ENCODE results near the gene ATP1A4. TPM values are rescaled to one million over a fixed set of nuclear protein-coding genes. Genes with fewer than 3 reads are reported as not detected.

Gene ATP1A4
- total RNA-seq, 1 experiment from 2014 or later = not detected

- POLR2A ChIA-PET = interaction anchor here (0.7 to 1.4 kb wide), 5 partner anchors 10 to 134 kb away, joined by 3 to 6 read pairs (median 4); partner anchors contain the start of gene IGSF8
- H3K36me3 Mint-ChIP-seq (ENCODE audit: insufficient read depth, unreplicated experiment) = peaks cover 6% of the 10 kb centered on the region
- TF ChIP-seq, protein P1, sequence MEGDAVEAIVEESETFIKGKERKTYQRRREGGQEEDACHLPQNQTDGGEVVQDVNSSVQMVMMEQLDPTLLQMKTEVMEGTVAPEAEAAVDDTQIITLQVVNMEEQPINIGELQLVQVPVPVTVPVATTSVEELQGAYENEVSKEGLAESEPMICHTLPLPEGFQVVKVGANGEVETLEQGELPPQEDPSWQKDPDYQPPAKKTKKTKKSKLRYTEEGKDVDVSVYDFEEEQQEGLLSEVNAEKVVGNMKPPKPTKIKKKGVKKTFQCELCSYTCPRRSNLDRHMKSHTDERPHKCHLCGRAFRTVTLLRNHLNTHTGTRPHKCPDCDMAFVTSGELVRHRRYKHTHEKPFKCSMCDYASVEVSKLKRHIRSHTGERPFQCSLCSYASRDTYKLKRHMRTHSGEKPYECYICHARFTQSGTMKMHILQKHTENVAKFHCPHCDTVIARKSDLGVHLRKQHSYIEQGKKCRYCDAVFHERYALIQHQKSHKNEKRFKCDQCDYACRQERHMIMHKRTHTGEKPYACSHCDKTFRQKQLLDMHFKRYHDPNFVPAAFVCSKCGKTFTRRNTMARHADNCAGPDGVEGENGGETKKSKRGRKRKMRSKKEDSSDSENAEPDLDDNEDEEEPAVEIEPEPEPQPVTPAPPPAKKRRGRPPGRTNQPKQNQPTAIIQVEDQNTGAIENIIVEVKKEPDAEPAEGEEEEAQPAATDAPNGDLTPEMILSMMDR (IDR thresholded peaks at IDR 0.05; ENCODE audit: unreplicated experiment) = no peak
- CTCF ChIA-PET = interaction anchor here (0.6 to 2.2 kb wide), 12 partner anchors 9 to 164 kb away, joined by 3 to 13 read pairs (median 3); no protein-coding TSS in a partner anchor
- BruUV-seq (replicated peaks) = no TSS peak
- intact Hi-C loops (cut with micrococcal nuclease) = no loop called here
- no peak overlapping the region for H3K4me3 Mint-ChIP-seq (ENCODE audit: unreplicated experiment)
- no peak for DNase-seq (ENCODE audit: unreplicated experiment)
- no peaks in the 10 kb centered on the region for H3K9me3 Mint-ChIP-seq (ENCODE audit: unreplicated experiment)
- H3K4me1 Mint-ChIP-seq (ENCODE audit: insufficient read depth, unreplicated experiment) = peaks cover 48% of the 10 kb centered on the region
- no peak overlapping the region for H3K27ac Mint-ChIP-seq (ENCODE audit: low read depth, unreplicated experiment)
- peaks cover 6% of the 10 kb centered on the region for H3K27me3 Mint-ChIP-seq (ENCODE audit: insufficient read depth, unreplicated experiment)
Measured at GRCh38 chr1:160127381-160127780, 24.0 kb upstream of the ATP1A4 start.

DNA sequence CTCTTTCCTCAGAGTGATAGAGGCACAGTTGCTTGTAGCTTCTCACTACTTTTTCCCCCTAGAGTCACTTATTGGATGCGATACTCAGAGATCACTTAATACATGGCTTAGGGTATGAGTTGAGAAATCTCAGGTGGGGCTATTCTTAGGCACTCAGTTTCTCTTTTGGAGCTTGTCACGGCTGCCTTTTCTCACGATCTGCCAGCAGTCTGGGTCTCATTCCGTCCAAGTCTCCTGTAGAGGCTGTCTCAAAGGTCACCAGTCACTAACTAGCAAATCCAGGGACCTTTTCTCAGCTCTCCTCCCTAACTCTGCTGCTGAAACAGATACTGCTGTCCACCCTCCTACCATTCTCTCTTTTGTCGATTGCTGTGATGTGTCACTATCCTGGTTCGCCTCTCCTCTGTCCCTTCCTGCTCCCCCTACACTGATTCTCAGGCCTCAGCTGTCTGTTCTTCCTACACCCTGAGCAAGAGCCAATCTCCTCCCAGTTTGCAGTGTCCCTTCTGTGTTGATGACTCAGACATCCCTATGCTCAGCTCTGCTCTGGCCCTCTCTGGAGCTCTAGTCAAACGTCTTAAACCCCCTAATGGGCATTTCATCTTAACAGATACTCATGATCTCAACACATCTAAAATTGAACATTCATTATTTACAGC is 23.4 kb upstream of the ATP1A4 start:
- intact Hi-C loops (cut with micrococcal nuclease) = no loop called here
- ChIA-PET CTCF (interaction anchor here (0.6 to 2.2 kb wide), 14 partner anchors 8 to 1007 kb away, joined by 3 to 13 read pairs (median 3); no protein-coding TSS in a partner anchor), POLR2A (interaction anchor here (0.7 to 1.3 kb wide), 4 partner anchors 11 to 133 kb away, joined by 3 to 6 read pairs (median 4); partner anchors contain the start of gene IGSF8)
- TF ChIP-seq, protein P1 (IDR thresholded peaks at IDR 0.05; ENCODE audit: unreplicated experiment) = no peak
- H3K9me3 Mint-ChIP-seq (ENCODE audit: unreplicated experiment) = no peaks in the 10 kb centered on the region
- peak; percentile 55 for DNase-seq (ENCODE audit: unreplicated experiment)
- peaks cover 12% of the 10 kb centered on the region for H3K27me3 Mint-ChIP-seq (ENCODE audit: insufficient read depth, unreplicated experiment)
- H3K4me1 Mint-ChIP-seq (ENCODE audit: insufficient read depth, unreplicated experiment) = peaks cover 52% of the 10 kb centered on the region
- no TSS peak for BruUV-seq (replicated peaks)
- peaks cover 6% of the 10 kb centered on the region for H3K36me3 Mint-ChIP-seq (ENCODE audit: insufficient read depth, unreplicated experiment)
- peak overlapping the region; percentile 11 for H3K27ac Mint-ChIP-seq (ENCODE audit: low read depth, unreplicated experiment)
- no peak overlapping the region for H3K4me3 Mint-ChIP-seq (ENCODE audit: unreplicated experiment)

DNA sequence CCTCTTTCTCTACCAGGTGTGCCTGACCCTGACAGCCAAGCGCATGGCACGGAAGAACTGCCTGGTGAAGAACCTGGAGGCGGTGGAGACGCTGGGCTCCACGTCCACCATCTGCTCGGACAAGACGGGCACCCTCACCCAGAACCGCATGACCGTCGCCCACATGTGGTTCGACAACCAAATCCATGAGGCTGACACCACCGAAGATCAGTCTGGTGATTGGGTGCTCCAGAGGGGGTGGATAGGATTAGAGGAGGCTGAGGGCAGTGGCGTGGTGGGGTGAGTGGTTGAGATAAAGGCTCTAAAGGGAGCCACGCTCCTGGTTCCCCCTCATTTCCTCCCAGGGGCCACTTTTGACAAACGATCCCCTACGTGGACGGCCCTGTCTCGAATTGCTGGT is 22.8 kb upstream of the ATP1A4 start:
- H3K36me3 Mint-ChIP-seq (ENCODE audit: insufficient read depth, unreplicated experiment) = peaks cover 6% of the 10 kb centered on the region
- DNase-seq (ENCODE audit: unreplicated experiment) = no peak
- peaks cover 12% of the 10 kb centered on the region for H3K27me3 Mint-ChIP-seq (ENCODE audit: insufficient read depth, unreplicated experiment)
- no TSS peak for BruUV-seq (replicated peaks)
- no peak overlapping the region for H3K27ac Mint-ChIP-seq (ENCODE audit: low read depth, unreplicated experiment)
- no peaks in the 10 kb centered on the region for H3K9me3 Mint-ChIP-seq (ENCODE audit: unreplicated experiment)
- POLR2A ChIA-PET = interaction anchor here (0.6 to 1.3 kb wide), 3 partner anchors 58 to 132 kb away, joined by 3 to 4 read pairs (median 3); no protein-coding TSS in a partner anchor
- peaks cover 47% of the 10 kb centered on the region for H3K4me1 Mint-ChIP-seq (ENCODE audit: insufficient read depth, unreplicated experiment)
- H3K4me3 Mint-ChIP-seq (ENCODE audit: unreplicated experiment) = no peak overlapping the region
- CTCF ChIA-PET = interaction anchor here (0.6 to 2.3 kb wide), 17 partner anchors 19 to 1006 kb away, joined by 3 to 13 read pairs (median 4); no protein-coding TSS in a partner anchor
- TF ChIP-seq, protein P1 (IDR thresholded peaks at IDR 0.05; ENCODE audit: unreplicated experiment) = no peak
- intact Hi-C loops (cut with micrococcal nuclease) = no loop called here

- H3K27ac Mint-ChIP-seq (ENCODE audit: low read depth, unreplicated experiment) = no peak overlapping the region
- ChIA-PET POLR2A (interaction anchor here (0.6 kb wide), 2 partner anchors 58 to 106 kb away, joined by 3 read pairs; no protein-coding TSS in a partner anchor), CTCF (interaction anchor here (0.6 to 2.3 kb wide), 14 partner anchors 15 to 945 kb away, joined by 3 to 7 read pairs (median 4); no protein-coding TSS in a partner anchor)
- no TSS peak for BruUV-seq (replicated peaks)
- H3K27me3 Mint-ChIP-seq (ENCODE audit: insufficient read depth, unreplicated experiment) = peaks cover 12% of the 10 kb centered on the region
- H3K4me3 Mint-ChIP-seq (ENCODE audit: unreplicated experiment) = no peak overlapping the region
- H3K9me3 Mint-ChIP-seq (ENCODE audit: unreplicated experiment) = no peaks in the 10 kb centered on the region
- H3K4me1 Mint-ChIP-seq (ENCODE audit: insufficient read depth, unreplicated experiment) = peaks cover 43% of the 10 kb centered on the region
- peak; percentile 15 for DNase-seq (ENCODE audit: unreplicated experiment)
- TF ChIP-seq, protein P1 (IDR thresholded peaks at IDR 0.05; ENCODE audit: unreplicated experiment) = no peak
- peaks cover 4% of the 10 kb centered on the region for H3K36me3 Mint-ChIP-seq (ENCODE audit: insufficient read depth, unreplicated experiment)
- intact Hi-C loops (cut with micrococcal nuclease) = no loop called here
Measured at GRCh38 chr1:160129046-160129445, 22.4 kb upstream of the ATP1A4 start.
